ENCODE measurements around the gene GRIP1.

GRCh38 chr12:66345956-66346355, 332.9 kb downstream of the GRIP1 start:
- TF ChIP-seq, protein P1, sequence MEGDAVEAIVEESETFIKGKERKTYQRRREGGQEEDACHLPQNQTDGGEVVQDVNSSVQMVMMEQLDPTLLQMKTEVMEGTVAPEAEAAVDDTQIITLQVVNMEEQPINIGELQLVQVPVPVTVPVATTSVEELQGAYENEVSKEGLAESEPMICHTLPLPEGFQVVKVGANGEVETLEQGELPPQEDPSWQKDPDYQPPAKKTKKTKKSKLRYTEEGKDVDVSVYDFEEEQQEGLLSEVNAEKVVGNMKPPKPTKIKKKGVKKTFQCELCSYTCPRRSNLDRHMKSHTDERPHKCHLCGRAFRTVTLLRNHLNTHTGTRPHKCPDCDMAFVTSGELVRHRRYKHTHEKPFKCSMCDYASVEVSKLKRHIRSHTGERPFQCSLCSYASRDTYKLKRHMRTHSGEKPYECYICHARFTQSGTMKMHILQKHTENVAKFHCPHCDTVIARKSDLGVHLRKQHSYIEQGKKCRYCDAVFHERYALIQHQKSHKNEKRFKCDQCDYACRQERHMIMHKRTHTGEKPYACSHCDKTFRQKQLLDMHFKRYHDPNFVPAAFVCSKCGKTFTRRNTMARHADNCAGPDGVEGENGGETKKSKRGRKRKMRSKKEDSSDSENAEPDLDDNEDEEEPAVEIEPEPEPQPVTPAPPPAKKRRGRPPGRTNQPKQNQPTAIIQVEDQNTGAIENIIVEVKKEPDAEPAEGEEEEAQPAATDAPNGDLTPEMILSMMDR (IDR thresholded peaks at IDR 0.05; ENCODE audit: borderline replicate concordance, extremely low read depth, low read length, poor library complexity, severe bottlenecking) = no peak
- no peak for TF ChIP-seq EZH2 (IDR thresholded peaks at IDR 0.05; ENCODE audit: borderline replicate concordance, low read depth, low read length, severe bottlenecking)

Data from DND-41 (cell line).